ENCODE data around the gene UCN3. TPM values are rescaled to one million over a fixed set of nuclear protein-coding genes. Genes with fewer than 3 reads are reported as not detected.
A peak's percentile ranks its signal among the peaks of the same experiment; 100 is the strongest.
"Not testable (repeated sequence)": the region's sequence is repeated elsewhere in the genome, so short reads cannot be mapped to it uniquely, and the experiment has no call there.

UCN3 gene
- total and polyA plus RNA-seq, 4 donors: 0.17 to 1.1 (median 0.68) TPM

DNA sequence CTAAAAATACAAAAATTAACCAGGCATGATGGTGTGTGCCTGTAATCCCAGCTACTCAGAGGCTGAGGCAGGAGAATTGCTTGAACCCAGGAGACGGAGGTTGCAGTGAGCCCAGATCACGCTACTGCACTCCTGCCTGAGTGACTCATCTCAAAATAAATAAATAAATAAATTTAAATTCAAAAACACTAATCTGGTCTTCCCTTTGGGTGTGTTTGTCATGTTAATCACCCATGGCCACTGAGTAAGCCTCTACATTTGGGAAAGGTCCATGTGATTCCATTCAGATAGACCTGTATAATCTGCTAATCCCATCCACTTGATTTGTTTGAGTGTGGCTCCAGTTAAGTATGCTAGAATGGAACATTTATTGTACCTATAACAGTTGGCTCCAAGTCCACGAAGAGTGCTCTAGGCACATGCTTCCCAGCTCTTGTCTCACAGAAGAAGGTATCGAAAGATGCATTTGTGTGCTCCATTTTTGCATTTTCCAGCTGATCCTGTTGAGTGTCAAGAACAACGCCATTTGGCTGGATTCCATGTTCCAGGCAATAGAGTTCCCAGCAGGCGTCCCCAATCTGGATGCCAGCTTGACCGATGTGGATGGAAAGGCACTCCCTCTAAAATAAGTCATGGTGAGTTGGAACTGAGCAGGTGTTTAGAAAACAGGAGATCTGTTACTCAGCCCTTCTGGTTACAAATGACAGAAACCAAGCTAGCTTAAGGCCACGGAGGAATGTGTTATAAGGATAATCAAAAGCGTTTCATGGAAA lies 35.9 kb downstream of the UCN3 start:
- Histone ChIP-seq H3K36me3 (ENCODE audit: control insufficient read depth, insufficient read depth, low read length) (no peaks in the 10 kb centered on the region), H3K27ac (ENCODE audit: low read depth, low read length) (no peak overlapping the region), H3K27me3 (ENCODE audit: control insufficient read depth, insufficient read depth, low read length) (peaks cover 15% of the 10 kb centered on the region), H3K9me3 (ENCODE audit: control insufficient read depth, insufficient read depth, low read length) (no peaks in the 10 kb centered on the region), H3K4me1 (ENCODE audit: control insufficient read depth, insufficient read depth, low read length) (peaks cover 13% of the 10 kb centered on the region), H3K4me3 (ENCODE audit: low read depth, low read length) (no peak overlapping the region)
- DNase-seq (ENCODE audit: low read depth in 4 of 6, low spot score in 6 of 6): peak in 2 of 6 donors; percentile 36 to 74
- WGBS (ENCODE audit: insufficient coverage): 45% methylated on average over 4 of the region's 9 CpGs

DNA sequence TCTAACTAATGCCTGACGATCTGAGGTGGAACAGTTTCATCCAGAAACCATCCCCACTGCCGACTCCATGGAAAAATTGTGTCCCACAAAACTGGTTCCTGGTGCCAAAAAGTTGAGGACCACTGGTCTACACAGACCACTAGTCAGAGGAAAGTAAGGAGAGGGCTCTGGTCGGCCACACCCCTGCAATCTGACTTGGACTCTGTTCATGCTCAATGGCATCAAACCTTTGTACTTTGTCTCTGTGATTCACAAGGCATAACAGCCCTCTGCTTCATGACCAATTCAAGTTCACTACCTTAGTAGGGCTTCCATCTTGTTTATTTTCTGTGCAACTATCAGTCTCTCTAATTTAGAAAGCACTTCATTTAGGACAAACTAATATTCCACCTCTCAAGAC lies 38.0 kb downstream of the UCN3 start:
- no peaks in the 10 kb centered on the region for H3K36me3 ChIP-seq (ENCODE audit: control insufficient read depth, insufficient read depth, low read length)
- 100% methylated on average over 1 of the region's 3 CpGs for WGBS (ENCODE audit: insufficient coverage)
- peaks cover 15% of the 10 kb centered on the region for H3K27me3 ChIP-seq (ENCODE audit: control insufficient read depth, insufficient read depth, low read length)
- no peak for DNase-seq (ENCODE audit: low read depth in 4 of 6, low spot score in 6 of 6)
- no peaks in the 10 kb centered on the region for H3K9me3 ChIP-seq (ENCODE audit: control insufficient read depth, insufficient read depth, low read length)
- H3K27ac ChIP-seq (ENCODE audit: low read depth, low read length): no peak overlapping the region
- peaks cover 3% of the 10 kb centered on the region for H3K4me1 ChIP-seq (ENCODE audit: control insufficient read depth, insufficient read depth, low read length)
- H3K4me3 ChIP-seq (ENCODE audit: low read depth, low read length): no peak overlapping the region

DNA sequence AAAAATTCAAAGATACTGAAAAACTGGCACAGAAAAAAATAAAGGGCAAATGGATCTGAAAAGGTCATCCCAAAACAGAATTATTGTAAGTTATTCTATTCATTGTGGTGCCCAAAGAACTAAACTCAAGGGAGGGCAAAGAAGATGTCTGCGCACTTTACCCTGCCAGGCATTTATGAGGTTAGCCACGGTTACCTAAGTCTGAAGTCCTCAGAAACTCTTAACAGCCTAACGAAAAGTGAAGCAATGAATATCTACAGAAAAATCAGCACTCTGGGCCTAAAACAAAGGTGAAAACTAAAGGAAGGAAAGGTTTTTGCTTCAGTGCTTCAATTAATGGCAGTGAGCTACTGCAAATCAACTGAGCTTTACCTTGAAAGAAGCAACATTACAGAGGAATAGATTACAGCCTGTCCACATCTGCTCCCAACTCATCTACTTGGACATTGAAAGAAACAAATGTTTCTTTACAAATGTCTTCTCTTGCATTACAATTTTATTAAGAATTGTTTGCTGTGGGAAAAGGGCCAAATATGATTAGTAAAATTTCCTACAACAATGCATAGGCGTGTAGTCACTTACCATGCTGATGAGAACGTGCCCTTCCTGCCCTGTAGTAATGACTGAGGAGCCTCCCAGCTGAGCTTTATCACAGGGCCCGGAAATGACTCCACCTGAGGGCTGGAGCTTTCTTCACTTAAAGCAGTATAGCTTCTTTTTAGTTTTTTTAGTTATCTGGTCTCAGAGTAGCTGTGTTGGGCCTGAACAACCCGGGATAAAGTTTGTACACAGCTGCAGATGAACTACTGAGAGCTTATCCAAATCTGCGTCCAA lies 39.7 kb downstream of the UCN3 start, which contains the start of gene TUBAL3:
Gene TUBAL3 (minus strand): TSS at position 621 of the 834 bp plus-strand sequence. CDS start 36 bp downstream, at position 585.
- H3K36me3 ChIP-seq (ENCODE audit: control insufficient read depth, insufficient read depth, low read length): no peaks in the 10 kb centered on the region
- peaks cover 2% of the 10 kb centered on the region for H3K4me1 ChIP-seq (ENCODE audit: control insufficient read depth, insufficient read depth, low read length)
- no CpG with 5 or more reads among the region's 8 CpGs for WGBS (ENCODE audit: insufficient coverage)
- H3K9me3 ChIP-seq (ENCODE audit: control insufficient read depth, insufficient read depth, low read length): no peaks in the 10 kb centered on the region
- no peak within 1 kb of the TSS for H3K27ac ChIP-seq (ENCODE audit: low read depth, low read length)
- no peak for DNase-seq (ENCODE audit: low read depth in 4 of 6, low spot score in 6 of 6)
- peaks cover 12% of the 10 kb centered on the region for H3K27me3 ChIP-seq (ENCODE audit: control insufficient read depth, insufficient read depth, low read length)
- H3K4me3 ChIP-seq (ENCODE audit: low read depth, low read length): no peak within 1 kb of the TSS

DNA sequence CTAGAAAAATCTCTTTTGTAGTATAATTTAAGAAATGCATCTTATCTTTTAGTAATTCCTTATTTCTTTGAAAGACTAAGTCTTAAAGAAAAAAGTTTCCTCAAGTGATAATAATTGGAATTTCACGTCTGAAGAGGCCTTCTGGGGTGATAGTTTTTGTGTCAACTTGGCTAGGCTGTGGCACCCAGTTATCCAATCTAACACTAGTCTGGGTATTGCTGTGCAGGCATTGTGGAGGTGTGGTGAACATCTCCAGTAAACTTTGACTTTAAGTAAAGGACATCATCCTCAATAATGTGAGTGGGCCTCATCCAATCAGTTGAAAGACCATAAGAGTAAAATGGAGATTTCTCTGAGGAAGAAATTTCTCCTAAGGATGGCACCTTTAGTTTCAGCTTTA lies 42.2 kb downstream of the UCN3 start:
- H3K27me3 ChIP-seq (ENCODE audit: control insufficient read depth, insufficient read depth, low read length): peaks cover 11% of the 10 kb centered on the region
- H3K4me1 ChIP-seq (ENCODE audit: control insufficient read depth, insufficient read depth, low read length): no peaks in the 10 kb centered on the region
- H3K27ac ChIP-seq (ENCODE audit: low read depth, low read length): no peak overlapping the region
- H3K4me3 ChIP-seq (ENCODE audit: low read depth, low read length): no peak overlapping the region
- DNase-seq (ENCODE audit: low read depth in 4 of 6, low spot score in 6 of 6): no peak
- no peaks in the 10 kb centered on the region for H3K9me3 ChIP-seq (ENCODE audit: control insufficient read depth, insufficient read depth, low read length)
- no CpG with 5 or more reads among the region's 1 CpG for WGBS (ENCODE audit: insufficient coverage)
- H3K36me3 ChIP-seq (ENCODE audit: control insufficient read depth, insufficient read depth, low read length): no peaks in the 10 kb centered on the region

DNA sequence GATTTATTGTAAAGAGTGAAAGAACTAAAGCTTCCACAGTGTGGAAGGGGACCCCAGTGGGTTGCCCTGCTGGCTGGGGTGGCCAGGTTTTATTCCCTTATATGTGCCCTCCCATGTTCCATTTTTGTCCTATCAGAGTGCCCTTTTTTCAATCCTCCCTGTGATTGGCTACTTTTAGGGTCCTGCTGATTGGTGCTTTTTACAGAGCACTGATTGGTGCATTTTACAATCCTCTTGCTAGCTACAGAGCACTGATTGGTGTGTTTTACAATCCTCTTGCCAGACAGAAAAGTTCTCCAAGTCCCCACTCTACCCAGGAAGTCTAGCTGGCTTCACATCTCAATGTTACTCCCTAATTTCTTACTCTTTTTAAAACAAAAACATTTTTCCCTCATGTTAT lies 46.0 kb downstream of the UCN3 start:
- not testable (repeated sequence) for DNase-seq (ENCODE audit: low read depth in 4 of 6, low spot score in 6 of 6); H3K4me3 ChIP-seq (ENCODE audit: low read depth, low read length); H3K4me1 ChIP-seq (ENCODE audit: control insufficient read depth, insufficient read depth, low read length); H3K27ac ChIP-seq (ENCODE audit: low read depth, low read length); H3K36me3 ChIP-seq (ENCODE audit: control insufficient read depth, insufficient read depth, low read length); H3K9me3 ChIP-seq (ENCODE audit: control insufficient read depth, insufficient read depth, low read length); H3K27me3 ChIP-seq (ENCODE audit: control insufficient read depth, insufficient read depth, low read length)

DNA sequence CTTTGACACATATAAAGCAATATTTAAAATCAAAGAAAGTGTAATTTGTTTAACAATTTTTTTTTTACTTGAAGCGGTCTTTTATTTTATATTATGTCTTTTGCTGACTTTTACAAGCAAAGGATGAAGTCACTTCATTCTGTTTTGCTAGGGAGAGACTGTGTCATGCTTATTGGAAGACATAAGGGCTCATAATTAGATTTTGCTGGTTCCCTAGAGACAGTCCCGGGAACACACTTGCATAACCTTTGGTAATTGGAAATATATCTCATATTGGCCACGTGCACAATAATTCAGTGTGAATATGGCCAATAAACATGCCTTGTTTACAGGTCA lies 47.1 kb downstream of the UCN3 start:
- Histone ChIP-seq H3K9me3 (ENCODE audit: control insufficient read depth, insufficient read depth, low read length) (no peaks in the 10 kb centered on the region), H3K27ac (ENCODE audit: low read depth, low read length) (no peak overlapping the region), H3K27me3 (ENCODE audit: control insufficient read depth, insufficient read depth, low read length) (peaks cover 2% of the 10 kb centered on the region), H3K36me3 (ENCODE audit: control insufficient read depth, insufficient read depth, low read length) (no peaks in the 10 kb centered on the region), H3K4me3 (ENCODE audit: low read depth, low read length) (peak overlapping the region; percentile 63), H3K4me1 (ENCODE audit: control insufficient read depth, insufficient read depth, low read length) (no peaks in the 10 kb centered on the region)
- WGBS (ENCODE audit: insufficient coverage): no CpG with 5 or more reads among the region's 3 CpGs
- DNase-seq (ENCODE audit: low read depth in 4 of 6, low spot score in 6 of 6): no peak

DNA sequence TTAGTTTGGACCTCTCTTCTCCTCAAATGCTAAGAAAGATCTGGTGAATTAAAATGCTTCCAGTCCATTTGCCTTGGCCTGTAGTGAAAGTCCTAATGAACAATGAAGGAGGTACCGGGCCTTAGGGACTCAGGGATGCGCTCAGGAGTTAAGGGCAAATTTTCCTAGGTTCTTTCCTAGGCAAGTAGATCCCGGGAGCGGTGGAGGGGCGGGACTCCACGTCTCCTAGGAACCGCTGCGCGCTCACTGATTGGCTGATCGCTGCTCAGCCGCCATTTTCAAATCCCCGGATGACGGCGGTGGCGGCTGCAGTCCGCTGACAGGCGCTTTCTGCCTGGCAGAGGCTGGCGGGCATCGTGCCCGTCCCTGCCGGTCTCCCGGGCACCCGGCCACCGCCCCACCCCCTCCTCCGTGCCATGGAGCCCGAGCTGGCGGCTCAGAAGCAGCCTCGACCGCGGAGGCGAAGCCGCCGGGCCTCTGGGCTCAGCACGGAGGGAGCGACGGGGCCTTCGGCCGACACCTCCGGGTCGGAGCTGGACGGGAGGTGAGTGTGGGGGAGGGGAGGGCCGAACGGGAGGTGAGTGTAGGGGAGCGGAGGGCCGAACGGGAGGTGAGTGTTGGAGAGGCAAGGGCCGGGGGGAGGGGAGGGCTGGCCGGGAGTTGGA lies 47.6 kb downstream of the UCN3 start, which contains the start of gene NET1:
Gene NET1 (plus strand): TSS at position 281 of the 665 bp plus-strand sequence. CDS start 136 bp downstream, at position 417.
- H3K36me3 ChIP-seq (ENCODE audit: control insufficient read depth, insufficient read depth, low read length): no peaks in the 10 kb centered on the region
- H3K27ac ChIP-seq (ENCODE audit: low read depth, low read length): peak within 1 kb of the TSS; percentile 57
- H3K27me3 ChIP-seq (ENCODE audit: control insufficient read depth, insufficient read depth, low read length): peaks cover 2% of the 10 kb centered on the region
- under 1% methylated on average over 38 of the region's 48 CpGs for WGBS (ENCODE audit: insufficient coverage)
- DNase-seq (ENCODE audit: low read depth in 4 of 6, low spot score in 6 of 6): peak in 5 of 6 donors; percentile 74 to 97 (median 84)
- H3K9me3 ChIP-seq (ENCODE audit: control insufficient read depth, insufficient read depth, low read length): no peaks in the 10 kb centered on the region
- H3K4me3 ChIP-seq (ENCODE audit: low read depth, low read length): peak within 1 kb of the TSS; percentile 63
- H3K4me1 ChIP-seq (ENCODE audit: control insufficient read depth, insufficient read depth, low read length): no peaks in the 10 kb centered on the region

DNA sequence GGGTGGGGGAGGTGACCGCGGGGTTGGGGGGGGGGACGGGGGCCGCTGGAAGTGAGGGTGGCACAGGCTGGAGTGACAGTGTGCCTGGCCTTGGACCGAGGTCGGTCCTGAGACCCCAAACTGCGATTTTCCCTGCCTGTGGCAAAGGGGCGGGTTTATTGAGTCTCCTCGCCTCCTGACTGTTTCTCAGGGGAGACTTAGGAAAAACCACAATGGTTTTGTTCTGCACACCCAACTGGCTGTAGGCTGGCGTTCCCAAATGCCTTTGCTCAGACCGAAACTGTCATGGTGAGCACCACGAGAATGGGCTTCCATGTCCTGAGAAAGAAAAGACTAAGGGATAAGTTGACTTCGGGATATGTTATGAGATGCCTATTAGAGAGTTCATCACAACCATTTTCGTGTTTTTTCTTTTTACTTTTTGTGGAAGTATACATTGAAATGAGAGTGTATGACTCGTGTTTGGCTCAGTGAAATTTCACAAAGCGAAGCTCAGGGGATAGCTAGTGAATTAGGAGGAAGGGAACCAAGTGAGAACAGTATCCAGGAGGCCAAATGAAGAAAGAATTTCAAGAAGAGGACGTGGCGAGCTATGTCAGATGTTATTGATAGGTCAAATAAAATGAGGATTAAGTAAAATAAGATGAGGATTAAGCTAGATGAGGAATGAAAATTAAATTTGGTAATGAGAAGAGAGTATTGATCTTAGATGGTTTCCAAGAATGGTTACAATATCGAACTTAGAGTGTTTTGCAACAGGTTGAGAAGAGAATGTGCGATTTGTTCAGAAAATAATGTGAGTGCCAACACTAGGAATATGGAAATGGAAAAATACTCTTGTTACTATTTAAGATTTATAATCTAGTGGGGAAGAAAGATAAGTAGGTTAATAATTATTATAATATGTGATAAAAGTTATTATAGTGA lies 48.5 kb downstream of the UCN3 start:
- 10% methylated on average over 17 of the region's 20 CpGs for WGBS (ENCODE audit: insufficient coverage)
- peak overlapping the region; percentile 57 for H3K4me3 ChIP-seq (ENCODE audit: low read depth, low read length)
- H3K36me3 ChIP-seq (ENCODE audit: control insufficient read depth, insufficient read depth, low read length): no peaks in the 10 kb centered on the region
- DNase-seq (ENCODE audit: low read depth in 4 of 6, low spot score in 6 of 6): peak in 2 of 6 donors; percentile 49 to 53
- H3K27me3 ChIP-seq (ENCODE audit: control insufficient read depth, insufficient read depth, low read length): peaks cover 2% of the 10 kb centered on the region
- no peaks in the 10 kb centered on the region for H3K4me1 ChIP-seq (ENCODE audit: control insufficient read depth, insufficient read depth, low read length)
- no peaks in the 10 kb centered on the region for H3K9me3 ChIP-seq (ENCODE audit: control insufficient read depth, insufficient read depth, low read length)
- no peak overlapping the region for H3K27ac ChIP-seq (ENCODE audit: low read depth, low read length)

DNA sequence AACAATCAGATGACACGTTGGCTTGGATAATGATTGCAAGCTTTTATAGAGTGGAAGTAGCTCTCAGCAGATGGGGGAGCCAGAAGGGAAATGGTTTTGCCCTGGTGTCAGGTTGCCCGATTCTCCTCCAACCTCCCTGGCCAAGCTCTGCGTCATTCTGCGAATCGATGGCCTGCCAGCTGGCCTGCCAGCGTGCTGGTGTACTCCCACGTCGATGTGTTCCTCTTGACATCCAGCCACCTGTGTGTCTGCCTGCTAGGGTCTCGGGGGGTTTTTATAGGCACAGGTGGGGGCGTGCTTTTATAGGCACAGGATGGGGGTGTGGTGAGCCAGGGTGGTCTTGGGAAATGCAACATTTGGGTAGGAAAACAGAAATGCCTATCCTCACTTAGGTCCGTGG lies 52.2 kb downstream of the UCN3 start:
- Histone ChIP-seq H3K9me3 (ENCODE audit: control insufficient read depth, insufficient read depth, low read length) (peaks cover 3% of the 10 kb centered on the region), H3K27ac (ENCODE audit: low read depth, low read length) (no peak overlapping the region), H3K4me1 (ENCODE audit: control insufficient read depth, insufficient read depth, low read length) (no peaks in the 10 kb centered on the region), H3K27me3 (ENCODE audit: control insufficient read depth, insufficient read depth, low read length) (no peaks in the 10 kb centered on the region), H3K4me3 (ENCODE audit: low read depth, low read length) (no peak overlapping the region), H3K36me3 (ENCODE audit: control insufficient read depth, insufficient read depth, low read length) (no peaks in the 10 kb centered on the region)
- 79% methylated on average over 9 of the region's 11 CpGs for WGBS (ENCODE audit: insufficient coverage)
- no peak for DNase-seq (ENCODE audit: low read depth in 4 of 6, low spot score in 6 of 6)

All from spinal cord (tissue), 10 donors.